Testis (tissue), 2 donors: ENCODE results near the gene RNASE7.

Source experiments
- POLR2A ChIP-seq: fragments of 450-650 bp; IDR thresholded peaks from one replicate; pipeline ENCODE4 v1.6.1; 2017; ENCODE audit warnings: antibody characterized with exemption, mild to moderate bottlenecking, moderate library complexity
- TF ChIP-seq, protein P1 (sequence below), 3 experiments: fragments of 450-650 bp in 2 of 3; fragments of 200-600 bp in 1 of 3; sonication (generic) in 1 of 3; IDR thresholded peaks; one replicate each; pipeline ENCODE4 v1.5.1; 2016 to 2019; ENCODE audit warnings: antibody characterized with exemption in 3 of 3, mild to moderate bottlenecking in 2 of 3, moderate library complexity in 1 of 3

GRCh38 chr14:21039585-21040369, 2.4 kb upstream of the RNASE7 start:
- no peak for TF ChIP-seq POLR2A
- TF ChIP-seq, protein P1, sequence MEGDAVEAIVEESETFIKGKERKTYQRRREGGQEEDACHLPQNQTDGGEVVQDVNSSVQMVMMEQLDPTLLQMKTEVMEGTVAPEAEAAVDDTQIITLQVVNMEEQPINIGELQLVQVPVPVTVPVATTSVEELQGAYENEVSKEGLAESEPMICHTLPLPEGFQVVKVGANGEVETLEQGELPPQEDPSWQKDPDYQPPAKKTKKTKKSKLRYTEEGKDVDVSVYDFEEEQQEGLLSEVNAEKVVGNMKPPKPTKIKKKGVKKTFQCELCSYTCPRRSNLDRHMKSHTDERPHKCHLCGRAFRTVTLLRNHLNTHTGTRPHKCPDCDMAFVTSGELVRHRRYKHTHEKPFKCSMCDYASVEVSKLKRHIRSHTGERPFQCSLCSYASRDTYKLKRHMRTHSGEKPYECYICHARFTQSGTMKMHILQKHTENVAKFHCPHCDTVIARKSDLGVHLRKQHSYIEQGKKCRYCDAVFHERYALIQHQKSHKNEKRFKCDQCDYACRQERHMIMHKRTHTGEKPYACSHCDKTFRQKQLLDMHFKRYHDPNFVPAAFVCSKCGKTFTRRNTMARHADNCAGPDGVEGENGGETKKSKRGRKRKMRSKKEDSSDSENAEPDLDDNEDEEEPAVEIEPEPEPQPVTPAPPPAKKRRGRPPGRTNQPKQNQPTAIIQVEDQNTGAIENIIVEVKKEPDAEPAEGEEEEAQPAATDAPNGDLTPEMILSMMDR (IDR thresholded peaks at IDR 0.05) = peak; percentile 46 to 56 (median 55)
